Natural killer cell (primary cell): ENCODE data around the gene OR52R1. TPM values are rescaled to one million over a fixed set of nuclear protein-coding genes. Genes with fewer than 3 reads are reported as not detected.

Experiments
- ATAC-seq, 3 donors: fragments of 150-1000 bp in 2 of 3; fragments of 200-7000 bp in 1 of 3; cut with Tn5 transposase; 1 replicate in 1 of 3; 2 replicates in 2 of 3; pipeline ENCODE4 v1.10.0; 2021; ENCODE audit warnings: mild to moderate bottlenecking in 2 of 3, moderate library complexity in 2 of 3
- DNase-seq, 2 donors: peaks; one replicate each; pipeline versions ENCODE4 v3.0.0 to v3.0.0-alpha.2; 2013 to 2021; ENCODE audit warnings: mixed read lengths in 1 of 2
- H3K27ac ChIP-seq: one replicate; pipeline ENCODE4 v1.5.1; 2013; ENCODE audit warnings: mild to moderate bottlenecking, low read length
- H3K27me3 ChIP-seq: one replicate; pipeline ENCODE4 v1.6.1; 2013; ENCODE audit warnings: low read length; ENCODE audit not compliant: control insufficient read depth, insufficient read depth
- H3K36me3 ChIP-seq: one replicate; pipeline ENCODE4 v1.6.1; 2013; ENCODE audit warnings: low read length; ENCODE audit not compliant: control insufficient read depth, insufficient read depth
- H3K4me1 ChIP-seq: one replicate; pipeline ENCODE4 v1.6.1; 2013; ENCODE audit warnings: low read length; ENCODE audit not compliant: control insufficient read depth, insufficient read depth
- H3K4me3 ChIP-seq: one replicate; pipeline ENCODE4 v1.5.1; 2013; ENCODE audit warnings: low read length
- H3K9me3 ChIP-seq: one replicate; pipeline ENCODE4 v1.6.1; 2013; ENCODE audit warnings: low read length; ENCODE audit not compliant: control insufficient read depth, insufficient read depth
- H3K27ac Mint-ChIP-seq, 2 donors: one replicate each; pipeline ENCODE4 v1.8.0; 2022; ENCODE audit warnings: mild to moderate bottlenecking in 2 of 2, mixed read lengths in 2 of 2, moderate library complexity in 1 of 2
- H3K27me3 Mint-ChIP-seq, 2 donors: one replicate each; pipeline ENCODE4 v1.8.0; 2022; ENCODE audit warnings: low read depth in 2 of 2, mixed read lengths in 2 of 2
- H3K36me3 Mint-ChIP-seq: one replicate; pipeline ENCODE4 v1.8.0; 2022; ENCODE audit warnings: mixed read lengths
- H3K4me1 Mint-ChIP-seq, 2 donors: one replicate each; pipeline ENCODE4 v1.8.0; 2022; ENCODE audit warnings: mixed read lengths in 2 of 2
- H3K4me3 Mint-ChIP-seq: one replicate; pipeline ENCODE4 v1.8.0; 2022; ENCODE audit warnings: mild to moderate bottlenecking, moderate library complexity, mixed read lengths
- H3K9me3 Mint-ChIP-seq, 2 donors: one replicate each; pipeline ENCODE4 v1.8.0; 2022; ENCODE audit warnings: mixed read lengths in 2 of 2
- WGBS: methylation state at CpG from one replicate; pipeline ENCODE4 v1.1.7; 2013; ENCODE audit warnings: missing lambda C conversion rate; ENCODE audit not compliant: insufficient coverage; 5-methylcytosine and 5-hydroxymethylcytosine counted together
- intact Hi-C: fragments of 100-400 bp; cut with micrococcal nuclease; formaldehyde crosslinking; loops from one replicate; pipeline ENCODE4 v1.14.2; 2022
- total RNA-seq, 4 donors: library from RNA; stranded (reverse); fragments of 120-200 nt in 1 of 4; gene quantifications; one replicate each; pipeline versions ENCODE4 v1.2.3 to v1.2.4, GENCODE V29; 2013 to 2022
- TF ChIP-seq, protein P1 (sequence below): fragments of 200-600 bp; IDR thresholded peaks from one replicate; pipeline ENCODE4 v1.8.0; 2022; ENCODE audit warnings: antibody characterized with exemption

The OR52R1 gene
- total RNA-seq, 3 donors from 2014 or later (not counting 1 experiment from before 2014, with no cell fraction given) = not detected

DNA sequence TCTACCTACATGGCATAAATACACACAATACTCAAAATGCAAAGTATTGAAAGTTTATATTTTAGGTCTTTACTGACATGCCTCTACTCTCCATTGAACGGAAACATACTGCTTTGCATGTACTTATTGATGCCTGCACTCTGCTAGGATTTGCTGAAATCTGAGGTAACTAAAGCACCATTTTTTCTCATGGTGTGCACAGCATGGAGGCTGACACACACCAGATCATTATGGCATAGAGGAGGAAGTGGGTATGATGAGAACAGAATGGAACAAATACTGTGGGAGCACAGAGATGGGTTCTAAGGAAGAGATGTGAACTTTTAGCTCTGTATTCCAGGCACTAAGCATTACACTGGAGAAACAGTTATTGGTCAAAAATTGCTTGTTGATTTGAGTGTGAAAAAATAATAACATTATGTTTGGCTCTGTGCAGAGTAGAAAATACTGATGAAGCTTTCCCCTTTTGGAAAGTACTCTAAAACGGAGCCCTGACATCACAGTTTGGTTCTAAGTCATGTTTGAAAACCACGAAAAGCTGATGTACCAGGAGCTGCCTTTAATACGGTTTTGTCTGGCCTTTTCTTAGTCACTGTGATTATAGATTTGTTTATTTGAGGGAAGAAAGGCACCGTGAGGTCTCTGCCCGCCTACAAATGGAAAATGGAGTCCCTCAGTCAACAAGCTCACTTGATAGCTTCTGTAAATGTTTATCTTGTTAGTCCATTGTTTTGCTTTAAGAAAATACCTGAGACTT, 5.6 kb downstream of the OR52R1 start:
- peaks cover 0 to 5% of the 10 kb centered on the region in 2 donors for H3K9me3 Mint-ChIP-seq
- 80% methylated on average over 6 of the region's 6 CpGs for WGBS
- intact Hi-C loops = no loop called here
- no peak overlapping the region for H3K4me3 Mint-ChIP-seq
- Histone ChIP-seq H3K4me1 (no peaks in the 10 kb centered on the region), H3K27me3 (no peaks in the 10 kb centered on the region), H3K9me3 (no peaks in the 10 kb centered on the region), H3K27ac (no peak overlapping the region), H3K36me3 (no peaks in the 10 kb centered on the region), H3K4me3 (no peak overlapping the region)
- no peaks in the 10 kb centered on the region for H3K36me3 Mint-ChIP-seq
- H3K4me1 Mint-ChIP-seq = no peaks in the 10 kb centered on the region
- TF ChIP-seq, protein P1, sequence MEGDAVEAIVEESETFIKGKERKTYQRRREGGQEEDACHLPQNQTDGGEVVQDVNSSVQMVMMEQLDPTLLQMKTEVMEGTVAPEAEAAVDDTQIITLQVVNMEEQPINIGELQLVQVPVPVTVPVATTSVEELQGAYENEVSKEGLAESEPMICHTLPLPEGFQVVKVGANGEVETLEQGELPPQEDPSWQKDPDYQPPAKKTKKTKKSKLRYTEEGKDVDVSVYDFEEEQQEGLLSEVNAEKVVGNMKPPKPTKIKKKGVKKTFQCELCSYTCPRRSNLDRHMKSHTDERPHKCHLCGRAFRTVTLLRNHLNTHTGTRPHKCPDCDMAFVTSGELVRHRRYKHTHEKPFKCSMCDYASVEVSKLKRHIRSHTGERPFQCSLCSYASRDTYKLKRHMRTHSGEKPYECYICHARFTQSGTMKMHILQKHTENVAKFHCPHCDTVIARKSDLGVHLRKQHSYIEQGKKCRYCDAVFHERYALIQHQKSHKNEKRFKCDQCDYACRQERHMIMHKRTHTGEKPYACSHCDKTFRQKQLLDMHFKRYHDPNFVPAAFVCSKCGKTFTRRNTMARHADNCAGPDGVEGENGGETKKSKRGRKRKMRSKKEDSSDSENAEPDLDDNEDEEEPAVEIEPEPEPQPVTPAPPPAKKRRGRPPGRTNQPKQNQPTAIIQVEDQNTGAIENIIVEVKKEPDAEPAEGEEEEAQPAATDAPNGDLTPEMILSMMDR = no peak
- no peak overlapping the region for H3K27ac Mint-ChIP-seq
- peaks cover 0 to 5% of the 10 kb centered on the region in 2 donors for H3K27me3 Mint-ChIP-seq
- ATAC-seq (no peak), DNase-seq (no peak)

GRCh38 chr11:4797206-4797605, 7.0 kb downstream of the OR52R1 start:
- no peak for ATAC-seq
- peaks cover 0 to 4% of the 10 kb centered on the region in 2 donors for H3K27me3 Mint-ChIP-seq
- H3K4me1 Mint-ChIP-seq = no peaks in the 10 kb centered on the region
- H3K36me3 ChIP-seq = no peaks in the 10 kb centered on the region
- no peaks in the 10 kb centered on the region for H3K4me1 ChIP-seq
- no peak overlapping the region for H3K4me3 Mint-ChIP-seq
- H3K9me3 Mint-ChIP-seq = peaks cover 0 to 2% of the 10 kb centered on the region in 2 donors
- no peak overlapping the region for H3K27ac Mint-ChIP-seq
- H3K9me3 ChIP-seq = no peaks in the 10 kb centered on the region
- intact Hi-C loops = no loop called here
- no peaks in the 10 kb centered on the region for H3K27me3 ChIP-seq
- WGBS = 76% methylated on average over 1 of the region's 2 CpGs
- TF ChIP-seq, protein P1 = no peak
- DNase-seq = no peak
- H3K27ac ChIP-seq = no peak overlapping the region
- H3K4me3 ChIP-seq = no peak overlapping the region
- no peaks in the 10 kb centered on the region for H3K36me3 Mint-ChIP-seq

GRCh38 chr11:4782454-4782853, 21.7 kb downstream of the OR52R1 start:
- TF ChIP-seq, protein P1 = no peak
- Histone ChIP-seq H3K4me1 (no peaks in the 10 kb centered on the region), H3K36me3 (no peaks in the 10 kb centered on the region), H3K9me3 (no peaks in the 10 kb centered on the region), H3K27ac (no peak overlapping the region), H3K4me3 (no peak overlapping the region), H3K27me3 (no peaks in the 10 kb centered on the region)
- Mint-ChIP-seq H3K4me1 (no peaks in the 10 kb centered on the region), H3K4me3 (no peak overlapping the region), H3K9me3 (peaks cover 4 to 6% of the 10 kb centered on the region in 2 donors), H3K27me3 (peaks cover 0 to 7% of the 10 kb centered on the region in 2 donors), H3K36me3 (no peaks in the 10 kb centered on the region), H3K27ac (no peak overlapping the region)
- intact Hi-C loops = no loop called here
- 84% methylated on average over 1 of the region's 1 CpG for WGBS
- ATAC-seq (no peak), DNase-seq (no peak)

DNA sequence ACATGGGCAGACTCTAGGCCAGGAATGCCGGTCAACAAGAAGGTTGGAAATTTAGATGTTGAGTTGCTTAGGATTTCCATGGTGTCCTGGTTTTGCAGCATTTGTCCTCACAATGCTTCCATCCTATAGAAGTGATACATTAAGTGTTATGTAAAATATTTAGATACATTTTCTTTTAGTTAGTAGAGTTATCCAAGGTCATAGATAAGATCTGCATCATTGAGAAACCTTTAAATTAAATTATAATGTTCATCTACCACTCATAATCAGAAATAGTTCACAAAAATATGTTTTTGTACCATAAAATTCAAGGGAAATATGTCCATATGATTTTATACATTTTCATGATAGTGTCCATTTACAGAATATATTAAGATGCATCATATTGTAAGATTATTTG, 34.3 kb downstream of the OR52R1 start, which contains the start of gene OR51F1:
Gene OR51F1, minus strand, starts transcription at position 101 of the 400 bp plus-strand sequence. Its CDS starts 0 bp downstream, at position 101.
- Histone ChIP-seq H3K4me1 (no peaks in the 10 kb centered on the region), H3K27ac (no peak within 1 kb of the TSS), H3K36me3 (no peaks in the 10 kb centered on the region), H3K9me3 (no peaks in the 10 kb centered on the region), H3K27me3 (no peaks in the 10 kb centered on the region), H3K4me3 (no peak within 1 kb of the TSS)
- intact Hi-C loops = no loop called here
- H3K27me3 Mint-ChIP-seq = no peaks in the 10 kb centered on the region
- H3K4me3 Mint-ChIP-seq = no peak within 1 kb of the TSS
- no peak for ATAC-seq
- peaks cover 0 to 3% of the 10 kb centered on the region in 2 donors for H3K9me3 Mint-ChIP-seq
- no peak within 1 kb of the TSS for H3K27ac Mint-ChIP-seq
- 100% methylated on average over 1 of the region's 1 CpG for WGBS
- DNase-seq = no peak
- no peaks in the 10 kb centered on the region for H3K36me3 Mint-ChIP-seq
- TF ChIP-seq, protein P1 = no peak
- no peaks in the 10 kb centered on the region for H3K4me1 Mint-ChIP-seq
